GM23338 (cell line): ENCODE data around the gene ZNF619. TPM values are rescaled to one million over a fixed set of nuclear protein-coding genes. Genes with fewer than 3 reads are reported as not detected.

ENCODE experiments used
- ATAC-seq: fragments of 200-7000 bp; cut with Tn5 transposase; 3 replicates; pipeline ENCODE4 v1.9.1; 2020
- DNase-seq: peaks from one replicate; pipeline ENCODE4 v3.0.0-alpha.2; 2015; ENCODE audit warnings: low spot score
- H2AFZ ChIP-seq: fragments of 200-600 bp; sonication (generic); 2 replicates; pipeline ENCODE4 v1.8.0; 2016; ENCODE audit warnings: antibody characterized with exemption, mild to moderate bottlenecking, moderate library complexity
- H3F3A ChIP-seq: fragments of 200-600 bp; sonication (generic); replicated peaks from 2 replicates; pipeline ENCODE4 v1.8.0; 2017; ENCODE audit warnings: antibody characterized with exemption, mixed run types, low read depth
- H3K27ac ChIP-seq: fragments of 200-600 bp; sonication (generic); 2 replicates; pipeline ENCODE4 v1.6.1; 2016; ENCODE audit warnings: low read depth
- H3K27me3 ChIP-seq: fragments of 200-600 bp; sonication (generic); 2 replicates; pipeline ENCODE4 v1.8.0; 2016; ENCODE audit warnings: mild to moderate bottlenecking, mixed run types, moderate library complexity; ENCODE audit not compliant: insufficient read depth
- H3K36me3 ChIP-seq: fragments of 200-600 bp; sonication (generic); 2 replicates; pipeline ENCODE4 v1.8.0; 2016; ENCODE audit warnings: mild to moderate bottlenecking; ENCODE audit not compliant: insufficient read depth
- H3K4me1 ChIP-seq: fragments of 200-600 bp; sonication (generic); 2 replicates; pipeline ENCODE4 v1.8.0; 2016; ENCODE audit warnings: mild to moderate bottlenecking, moderate library complexity; ENCODE audit not compliant: insufficient read depth
- H3K4me2 ChIP-seq: fragments of 200-600 bp; sonication (generic); 2 replicates; pipeline ENCODE4 v1.7.1; 2017; ENCODE audit warnings: mixed run types
- H3K4me3 ChIP-seq: fragments of 200-600 bp; sonication (generic); 2 replicates; pipeline ENCODE4 v1.6.1; 2016; ENCODE audit warnings: mixed run types
- H3K79me2 ChIP-seq: fragments of 200-600 bp; sonication (generic); replicated peaks from 2 replicates; pipeline ENCODE4 v1.8.0; 2017; ENCODE audit warnings: mild to moderate bottlenecking; ENCODE audit not compliant: insufficient read depth
- H3K9me2 ChIP-seq: fragments of 200-600 bp; sonication (generic); 2 replicates; pipeline ENCODE4 v1.8.0; 2017; ENCODE audit not compliant: insufficient read depth
- H4K20me1 ChIP-seq: fragments of 200-600 bp; sonication (generic); replicated peaks from 2 replicates; pipeline ENCODE4 v1.8.0; 2017; ENCODE audit warnings: mild to moderate bottlenecking; ENCODE audit not compliant: insufficient read depth
- H3K27ac Mint-ChIP-seq: 2 replicates; pipeline ENCODE4 v1.8.0; 2020; ENCODE audit warnings: inconsistent platforms, mild to moderate bottlenecking, moderate library complexity, mixed read lengths
- H3K27me3 Mint-ChIP-seq: 3 replicates; pipeline ENCODE4 v1.8.0; 2022; ENCODE audit warnings: low read depth, mild to moderate bottlenecking, moderate library complexity, mixed read lengths, inconsistent platforms; ENCODE audit not compliant: insufficient read depth, poor library complexity
- H3K36me3 Mint-ChIP-seq: 3 replicates; pipeline ENCODE4 v1.8.0; 2021; ENCODE audit warnings: low read depth, mild to moderate bottlenecking, inconsistent platforms, moderate library complexity, mixed read lengths
- H3K4me1 Mint-ChIP-seq: 3 replicates; pipeline ENCODE4 v1.8.0; 2020; ENCODE audit warnings: mild to moderate bottlenecking, inconsistent platforms, mixed read lengths
- H3K4me3 Mint-ChIP-seq: 3 replicates; pipeline ENCODE4 v1.8.0; 2021; ENCODE audit warnings: moderate library complexity, mild to moderate bottlenecking, inconsistent platforms, mixed read lengths
- H3K9me3 Mint-ChIP-seq: 3 replicates; pipeline ENCODE4 v1.8.0; 2020; ENCODE audit warnings: moderate library complexity, mild to moderate bottlenecking, inconsistent platforms, mixed read lengths
- CREB1 ChIP-seq: fragments of 250-450 bp; sonication (Bioruptor Pico); IDR thresholded peaks from 2 replicates; pipeline ENCODE4 v1.5.0; 2020; ENCODE audit warnings: low read depth, mild to moderate bottlenecking, moderate library complexity
- CTCF ChIP-seq, 2 experiments: fragments of 200-600 bp in 1 of 2; sonication (generic) in 1 of 2; conservative IDR thresholded peaks; 2 replicates each; pipeline versions ENCODE4 v1.5.1 to v1.6.1; 2016 to 2017; ENCODE audit warnings: antibody characterized with exemption in 2 of 2, low read depth in 2 of 2, mild to moderate bottlenecking in 2 of 2, moderate library complexity in 1 of 2
- EZH2phosphoT487 ChIP-seq: fragments of 200-600 bp; sonication (generic); IDR thresholded peaks from one replicate; pipeline ENCODE4 v1.8.1; 2018; ENCODE audit warnings: antibody characterized with exemption; ENCODE audit not compliant: unreplicated experiment
- JUNB ChIP-seq: IDR thresholded peaks from one replicate; pipeline ENCODE4 v1.6.1; 2016; ENCODE audit warnings: antibody characterized with exemption; ENCODE audit not compliant: unreplicated experiment
- POLR2AphosphoS5 ChIP-seq: IDR thresholded peaks from 2 replicates; pipeline ENCODE4 v1.6.1; 2016; ENCODE audit warnings: antibody characterized with exemption, low read depth
- ZNF114 ChIP-seq: fragments of 250-450 bp; sonication (Bioruptor Pico); IDR thresholded peaks from 2 replicates; pipeline ENCODE4 v1.5.0; 2020; ENCODE audit warnings: mild to moderate bottlenecking, moderate library complexity
- ZNF331 ChIP-seq: fragments of 250-450 bp; sonication (Bioruptor Pico); IDR thresholded peaks from 2 replicates; pipeline ENCODE4 v1.5.0; 2020; ENCODE audit warnings: low read depth, mild to moderate bottlenecking, moderate library complexity
- long read RNA-seq: library from polyadenylated mRNA; unstranded; transcript quantifications from one replicate; pipeline ENCODE4 v2.0.0, GENCODE V29; 2020; ENCODE audit not compliant: unreplicated experiment
- polyA plus RNA-seq: library from polyadenylated mRNA; unstranded; fragments of >200 nt; fragmentation: Nextera tagmentation; extraction: Ambion mirVana; gene quantifications from 2 replicates; pipeline ENCODE4 v1.2.1, GENCODE V29; 2016
- total RNA-seq: library from RNA; depleted of rRNA; stranded (reverse); fragments of >200 nt; shearing (Covaris generic); gene quantifications from 2 replicates; pipeline ENCODE4 v1.2.3, GENCODE V29; 2014; rRNA removed

The ZNF619 gene
- total RNA-seq (7.4 and 10.5 TPM in 2 replicates), polyA plus RNA-seq (1.3 and 1.4 TPM in 2 replicates)
- long read RNA-seq, partial matches to known transcripts: 1 of 2 reads
- long read RNA-seq, other reads (novel, unspliced or antisense): 1 of 2 reads

GRCh38 chr3:40476478-40477470 lies at the start of gene ZNF619:
TSS of gene ZNF619 (plus strand) at chr3:40477122. CDS start at chr3:40477980, 858 bp downstream.
- peak; percentile 92 for ATAC-seq
- peaks cover 15% of the 10 kb centered on the region for H3K4me1 Mint-ChIP-seq
- peak within 1 kb of the TSS; percentile 95 for H3K27ac Mint-ChIP-seq
- H4K20me1 ChIP-seq: no peaks in the 10 kb centered on the region
- peak within 1 kb of the TSS; percentile 70 for H3K4me3 ChIP-seq
- no peaks in the 10 kb centered on the region for H3K27me3 Mint-ChIP-seq
- H3K79me2 ChIP-seq: no peaks in the 10 kb centered on the region
- no peaks in the 10 kb centered on the region for H3K27me3 ChIP-seq
- peaks cover 5% of the 10 kb centered on the region; the same call in 2 of the 3 replicates for H3K36me3 Mint-ChIP-seq
- TF ChIP-seq ZNF114 (CRISPR knock-in tag) (no peak), ZNF331 (CRISPR knock-in tag) (no peak), JUNB (no peak), CREB1 (no peak), POLR2AphosphoS5 (peak; percentile 64)
- H2AFZ ChIP-seq: peak within 1 kb of the TSS; percentile 98
- no peaks in the 10 kb centered on the region for H3F3A ChIP-seq
- H3K4me2 ChIP-seq: peak within 1 kb of the TSS; percentile 80
- peak within 1 kb of the TSS; percentile 85 for H3K4me3 Mint-ChIP-seq
- peak within 1 kb of the TSS; percentile 53; the same call in 1 of the 2 replicates for H3K27ac ChIP-seq
- no peaks in the 10 kb centered on the region for H3K9me2 ChIP-seq
- DNase-seq: peak; percentile 82
- H3K9me3 Mint-ChIP-seq: no peaks in the 10 kb centered on the region
- no peaks in the 10 kb centered on the region for H3K36me3 ChIP-seq
- H3K4me1 ChIP-seq: peaks cover 18% of the 10 kb centered on the region

DNA sequence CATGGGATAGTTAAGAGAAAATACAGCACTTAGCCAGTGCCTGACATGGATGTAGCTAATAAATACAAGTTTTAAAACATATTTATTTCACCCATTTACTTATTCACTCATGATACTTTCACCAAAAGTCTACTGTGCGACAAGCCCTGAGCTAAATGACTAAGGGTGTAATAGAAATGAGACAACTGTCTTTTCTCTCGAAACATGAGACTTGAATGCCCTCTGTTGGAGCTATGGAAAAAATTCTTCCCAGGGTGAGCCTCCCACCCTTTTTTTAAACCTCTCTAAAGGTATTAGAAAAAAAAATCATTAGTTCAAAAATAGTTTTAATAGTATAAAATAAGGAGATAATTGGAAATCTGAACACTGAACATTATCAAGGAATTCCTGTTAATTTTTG lies 44.1 kb upstream of the ZNF619 start:
- Histone ChIP-seq H4K20me1 (no peaks in the 10 kb centered on the region), H3K4me3 (no peak overlapping the region), H3K27me3 (no peaks in the 10 kb centered on the region), H3F3A (no peaks in the 10 kb centered on the region), H3K4me1 (peaks cover 9% of the 10 kb centered on the region; the same call in 1 of the 2 replicates), H3K9me2 (no peaks in the 10 kb centered on the region), H3K27ac (no peak overlapping the region), H3K36me3 (no peaks in the 10 kb centered on the region), H3K4me2 (no peak overlapping the region), H2AFZ (no peak overlapping the region), H3K79me2 (no peaks in the 10 kb centered on the region)
- Mint-ChIP-seq H3K27ac (no peak overlapping the region), H3K4me3 (no peak overlapping the region), H3K4me1 (peaks cover 12% of the 10 kb centered on the region), H3K36me3 (peaks cover 3% of the 10 kb centered on the region; the same call in 1 of the 3 replicates), H3K9me3 (0 out of 3 replicates have a peak, but pooled peaks cover 3% of the 10 kb centered on the region), H3K27me3 (no peaks in the 10 kb centered on the region)
- TF ChIP-seq CTCF (conservative IDR thresholded peaks at IDR 0.05; ENCODE audit: low read depth in 2 of 2): peak; percentile 32 to 48
- TF ChIP-seq EZH2phosphoT487: no peak
- no peak for DNase-seq
- ATAC-seq: no peak
